Pulmonary artery endothelial cell (primary cell): ENCODE measurements around the gene PROX1. TPM values are rescaled to one million over a fixed set of nuclear protein-coding genes. Genes with fewer than 3 reads are reported as not detected.
A peak's percentile ranks its signal among the peaks of the same experiment; 100 is the strongest.

Source experiments
- DNase-seq: peaks from one replicate; pipeline ENCODE4 v3.0.0-alpha.2; 2011; ENCODE audit warnings: low read depth, low spot score
- total RNA-seq: library from RNA; depleted of rRNA; stranded (reverse); fragments of >200 nt; gene quantifications from 2 replicates; pipeline ENCODE4 v1.2.3, GENCODE V29; 2014

PROX1 gene
- total RNA-seq, 1 donor from 2014 or later = 0.46 TPM

GRCh38 chr1:213999732-214000131 is 12.0 kb downstream of the PROX1 start:
- no peak for DNase-seq

GRCh38 chr1:214002060-214002459 is 14.3 kb downstream of the PROX1 start:
- DNase-seq = no peak

- DNase-seq = peak; percentile 27
Measured at GRCh38 chr1:214002472-214002871, 14.7 kb downstream of the PROX1 start.

GRCh38 chr1:214003233-214003632 is 15.5 kb downstream of the PROX1 start:
- no peak for DNase-seq

- no peak for DNase-seq
Measured at GRCh38 chr1:214004014-214004413, 16.2 kb downstream of the PROX1 start.

GRCh38 chr1:214004795-214005194 is 17.0 kb downstream of the PROX1 start:
- no peak for DNase-seq

GRCh38 chr1:214005708-214006107 is 17.9 kb downstream of the PROX1 start:
- no peak for DNase-seq

GRCh38 chr1:214006845-214007244 is 19.1 kb downstream of the PROX1 start:
- no peak for DNase-seq

GRCh38 chr1:214008347-214008746 is 20.6 kb downstream of the PROX1 start:
- no peak for DNase-seq

- DNase-seq = no peak
Measured at GRCh38 chr1:214008791-214009422, 21.1 kb downstream of the PROX1 start.

GRCh38 chr1:214009423-214010196 is 21.8 kb downstream of the PROX1 start:
- DNase-seq = no peak

GRCh38 chr1:214010197-214010573 is 22.4 kb downstream of the PROX1 start:
- DNase-seq = no peak

GRCh38 chr1:214010717-214011116 is 22.9 kb downstream of the PROX1 start:
- no peak for DNase-seq

GRCh38 chr1:214012418-214012817 is 24.6 kb downstream of the PROX1 start:
- DNase-seq = no peak

GRCh38 chr1:214013614-214014377 is 26.0 kb downstream of the PROX1 start:
- DNase-seq = no peak

GRCh38 chr1:214014730-214015129 is 27.0 kb downstream of the PROX1 start:
- DNase-seq = no peak

- DNase-seq = no peak
Measured at GRCh38 chr1:214017191-214017982, 29.6 kb downstream of the PROX1 start.

GRCh38 chr1:214018386-214019268 is 30.9 kb downstream of the PROX1 start:
- DNase-seq = no peak

GRCh38 chr1:214019499-214019898 is 31.7 kb downstream of the PROX1 start:
- no peak for DNase-seq

GRCh38 chr1:214021321-214021720 is 33.5 kb downstream of the PROX1 start:
- DNase-seq = no peak
